Mesendoderm (in vitro differentiated cells): ENCODE results near the gene MYBPC2.
A peak's percentile ranks its signal among the peaks of the same experiment; 100 is the strongest.

ENCODE experiments used
- DNase-seq: peaks from one replicate; pipeline ENCODE4 v3.0.0; 2013
- H2AK5ac ChIP-seq: 2 replicates; pipeline ENCODE4 v1.6.1; 2013; ENCODE audit warnings: low read length, inconsistent platforms
- H2BK120ac ChIP-seq: 2 replicates; pipeline ENCODE4 v1.6.1; 2013; ENCODE audit warnings: low read depth, mild to moderate bottlenecking, low read length, moderate library complexity, mixed read lengths
- H2BK15ac ChIP-seq: replicated peaks from 2 replicates; pipeline ENCODE4 v1.6.1; 2013; ENCODE audit warnings: low read depth, mild to moderate bottlenecking, moderate library complexity
- H2BK5ac ChIP-seq: 2 replicates; pipeline ENCODE4 v1.6.1; 2013; ENCODE audit warnings: low read length, inconsistent platforms
- H3K18ac ChIP-seq: 2 replicates; pipeline ENCODE4 v1.6.1; 2013; ENCODE audit warnings: mild to moderate bottlenecking, low read length, mixed read lengths
- H3K23ac ChIP-seq: one replicate; pipeline ENCODE4 v1.6.1; 2013; ENCODE audit warnings: low read length
- H3K27ac ChIP-seq: 2 replicates; pipeline ENCODE4 v1.5.1; 2013; ENCODE audit warnings: low read depth, mild to moderate bottlenecking, inconsistent platforms, low read length, moderate library complexity
- H3K27me3 ChIP-seq: 2 replicates; pipeline ENCODE4 v1.6.1; 2013; ENCODE audit warnings: low read length, control low read depth, mild to moderate bottlenecking, inconsistent platforms; ENCODE audit not compliant: insufficient read depth, poor library complexity
- H3K36me3 ChIP-seq: 2 replicates; pipeline ENCODE4 v1.6.1; 2013; ENCODE audit warnings: low read length, inconsistent platforms; ENCODE audit not compliant: control insufficient read depth, insufficient read depth
- H3K4ac ChIP-seq: one replicate; pipeline ENCODE4 v1.6.1; 2013; ENCODE audit warnings: low read depth, mild to moderate bottlenecking, low read length, moderate library complexity
- H3K4me1 ChIP-seq: 2 replicates; pipeline ENCODE4 v1.6.1; 2013; ENCODE audit warnings: low read depth, low read length, inconsistent platforms; ENCODE audit not compliant: control insufficient read depth
- H3K4me2 ChIP-seq: 2 replicates; pipeline ENCODE4 v1.6.1; 2013; ENCODE audit warnings: low read length
- H3K4me3 ChIP-seq: 2 replicates; pipeline ENCODE4 v1.5.1; 2013; ENCODE audit warnings: mild to moderate bottlenecking, low read length
- H3K56ac ChIP-seq: one replicate; pipeline ENCODE4 v1.6.1; 2013; ENCODE audit warnings: low read length
- H3K79me1 ChIP-seq: 2 replicates; pipeline ENCODE4 v1.6.1; 2013; ENCODE audit warnings: low read length, inconsistent platforms
- H3K79me2 ChIP-seq: 2 replicates; pipeline ENCODE4 v1.6.1; 2013; ENCODE audit warnings: mild to moderate bottlenecking, low read length; ENCODE audit not compliant: control insufficient read depth, insufficient read depth
- H3K9ac ChIP-seq: 2 replicates; pipeline ENCODE4 v1.6.1; 2013; ENCODE audit warnings: low read length, inconsistent platforms
- H4K5ac ChIP-seq: one replicate; pipeline ENCODE4 v1.6.1; 2013; ENCODE audit warnings: low read length
- H4K8ac ChIP-seq: one replicate; pipeline ENCODE4 v1.6.1; 2013; ENCODE audit warnings: low read depth, mild to moderate bottlenecking, control low read depth, low read length, moderate library complexity
- WGBS: extraction: QIAGEN DNeasy Blood & Tissue Kit; methylation state at CpG from one replicate; pipeline ENCODE4 v1.1.7; 2013; ENCODE audit warnings: low lambda C conversion rate, missing lambda C conversion rate; ENCODE audit not compliant: insufficient coverage; ENCODE audit errors: extremely low coverage; 5-methylcytosine and 5-hydroxymethylcytosine counted together

Gene MYBPC2

DNA sequence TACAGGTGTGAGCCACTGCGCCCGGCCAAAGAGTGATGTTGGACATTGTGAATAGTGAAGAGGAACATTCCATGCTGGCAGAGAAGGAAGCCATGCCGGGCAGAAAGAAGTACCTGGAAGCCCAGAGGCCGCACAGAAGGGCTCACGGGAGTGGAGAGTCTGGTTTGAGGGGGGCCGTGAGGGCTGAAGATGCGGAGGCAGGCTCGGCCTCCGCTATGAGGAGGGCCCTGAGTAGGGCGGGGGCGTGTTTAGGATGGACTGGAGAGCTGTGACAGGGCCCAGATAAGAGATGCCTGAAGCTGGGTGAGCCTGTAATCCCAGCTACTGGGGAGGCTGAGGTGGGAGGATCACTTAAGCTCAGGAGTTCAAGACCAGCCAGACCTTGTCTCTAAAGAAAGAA lies 76.7 kb downstream of the MYBPC2 start:
- Histone ChIP-seq H2BK5ac (no peak overlapping the region), H3K79me2 (no peaks in the 10 kb centered on the region), H3K27ac (no peak overlapping the region), H3K27me3 (no peaks in the 10 kb centered on the region), H3K4me3 (no peak overlapping the region), H2BK15ac (no peak overlapping the region), H4K8ac (no peak overlapping the region), H2BK120ac (no peak overlapping the region), H4K5ac (no peak overlapping the region), H3K4ac (no peak overlapping the region), H3K4me2 (no peak overlapping the region), H3K36me3 (no peaks in the 10 kb centered on the region), H3K18ac (no peak overlapping the region), H3K4me1 (no peaks in the 10 kb centered on the region), H3K56ac (no peak overlapping the region), H3K79me1 (no peaks in the 10 kb centered on the region), H3K9ac (no peak overlapping the region), H2AK5ac (no peak overlapping the region), H3K23ac (no peak overlapping the region)
- no peak for DNase-seq
- no CpG with 5 or more reads among the region's 11 CpGs for WGBS

DNA sequence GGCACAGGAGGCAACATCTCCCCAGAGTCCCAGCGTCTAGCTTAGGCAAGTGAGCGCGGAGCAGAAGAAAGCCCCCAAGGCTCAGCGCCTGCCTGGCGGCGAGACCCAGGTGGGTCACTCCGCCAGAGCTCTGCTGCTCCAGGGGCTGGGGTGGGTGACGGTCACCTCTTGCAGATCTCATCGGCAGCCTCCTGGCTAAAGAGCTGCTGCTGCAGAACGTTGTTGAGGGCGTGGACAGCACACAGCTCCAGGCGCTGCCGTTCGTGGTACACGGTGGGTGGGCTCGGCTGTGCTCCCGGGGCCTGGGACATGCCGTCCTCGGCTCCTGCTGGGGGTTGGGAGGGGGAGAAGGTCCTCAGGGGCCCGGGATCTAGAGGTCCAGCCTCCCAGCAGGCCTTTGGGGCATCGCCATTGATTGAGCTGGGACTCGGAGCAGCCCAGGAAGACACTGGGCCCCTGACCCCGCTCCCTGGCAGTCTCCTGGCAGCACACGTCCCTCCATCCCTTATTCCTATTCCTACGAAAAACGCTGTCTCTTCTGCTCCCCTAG lies 77.5 kb downstream of the MYBPC2 start:
- Histone ChIP-seq H3K4me3 (no peak overlapping the region), H3K18ac (no peak overlapping the region), H3K23ac (no peak overlapping the region), H2BK15ac (no peak overlapping the region), H3K27me3 (no peaks in the 10 kb centered on the region), H3K79me2 (no peaks in the 10 kb centered on the region), H2BK5ac (no peak overlapping the region), H3K4ac (no peak overlapping the region), H4K5ac (no peak overlapping the region), H3K9ac (no peak overlapping the region), H3K36me3 (no peaks in the 10 kb centered on the region), H3K4me2 (peak overlapping the region; percentile 62), H2BK120ac (no peak overlapping the region), H4K8ac (no peak overlapping the region), H3K79me1 (no peaks in the 10 kb centered on the region), H3K56ac (no peak overlapping the region), H3K27ac (no peak overlapping the region), H3K4me1 (no peaks in the 10 kb centered on the region), H2AK5ac (no peak overlapping the region)
- WGBS: no CpG with 5 or more reads among the region's 26 CpGs
- no peak for DNase-seq

DNA sequence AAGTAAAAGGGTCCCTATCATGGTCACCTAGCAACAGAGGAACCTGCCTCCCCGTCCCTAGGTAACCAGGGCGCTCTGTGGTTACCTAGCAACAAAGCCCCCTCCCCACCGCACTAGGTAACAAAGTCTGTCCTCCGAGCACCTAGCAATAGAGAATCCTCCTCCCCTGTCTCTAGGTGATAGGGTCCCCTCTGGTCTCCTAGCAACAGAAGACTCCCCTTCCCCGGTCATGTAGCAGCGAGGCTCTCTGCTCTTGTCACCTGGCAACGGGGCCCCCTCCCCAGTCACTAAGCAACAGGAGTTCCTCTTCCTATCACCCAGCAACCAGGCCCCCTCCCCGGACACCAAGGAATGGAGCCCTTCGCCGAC lies 78.0 kb downstream of the MYBPC2 start:
- Histone ChIP-seq H2AK5ac (no peak overlapping the region), H3K27ac (no peak overlapping the region), H3K79me1 (no peaks in the 10 kb centered on the region), H2BK15ac (no peak overlapping the region), H2BK5ac (no peak overlapping the region), H3K56ac (peak overlapping the region; percentile 74), H3K23ac (no peak overlapping the region), H4K5ac (no peak overlapping the region), H4K8ac (no peak overlapping the region), H3K9ac (peak overlapping the region; percentile 58), H3K18ac (no peak overlapping the region), H3K27me3 (no peaks in the 10 kb centered on the region), H3K36me3 (no peaks in the 10 kb centered on the region), H2BK120ac (no peak overlapping the region), H3K4me1 (no peaks in the 10 kb centered on the region), H3K4ac (no peak overlapping the region), H3K4me2 (peak overlapping the region; percentile 62), H3K4me3 (peak overlapping the region; percentile 44), H3K79me2 (no peaks in the 10 kb centered on the region)
- no CpG with 5 or more reads among the region's 10 CpGs for WGBS
- peak; percentile 92 for DNase-seq

DNA sequence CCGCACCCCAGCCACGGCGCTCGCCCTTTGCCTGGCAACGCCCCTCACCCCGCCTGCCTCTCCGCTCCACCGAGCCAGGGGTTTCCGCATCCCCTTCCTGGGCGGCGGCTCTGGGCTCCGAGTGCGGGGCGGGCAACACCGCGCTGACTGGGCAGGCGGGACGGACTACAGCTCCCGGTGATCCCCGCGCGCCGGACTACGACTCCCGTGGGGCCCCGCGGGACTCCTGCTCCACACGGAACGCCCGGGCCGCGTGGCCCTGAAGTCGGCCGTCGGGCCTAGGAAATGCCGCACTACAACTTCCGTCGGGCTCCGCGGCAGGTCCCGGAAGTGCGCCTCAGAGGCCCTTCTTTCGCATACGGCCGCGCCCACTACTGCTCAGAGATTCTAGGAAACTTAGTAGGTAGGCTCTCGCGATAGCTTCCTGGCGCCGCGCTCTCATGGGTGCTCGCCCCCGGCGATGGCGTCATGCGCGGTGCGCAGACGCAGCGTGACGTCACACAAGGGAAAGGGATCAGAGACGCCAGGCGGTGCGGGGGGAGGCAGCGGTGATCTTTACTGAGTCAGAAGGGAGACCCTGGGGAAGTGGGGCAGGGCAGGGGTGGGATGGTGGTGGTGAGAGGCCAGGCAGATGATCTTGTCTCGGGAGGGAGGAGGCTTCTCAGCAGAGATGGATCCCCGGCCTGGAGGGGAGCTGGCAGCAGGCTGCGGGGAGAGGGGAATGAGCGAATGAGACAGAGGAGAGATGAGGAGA lies 78.6 kb downstream of the MYBPC2 start, which contains the start of gene JOSD2:
Gene JOSD2 (minus strand): TSS at position 123 of the 754 bp plus-strand sequence. CDS start 760 bp downstream, outside the sequence.
- Histone ChIP-seq H3K36me3 (no peaks in the 10 kb centered on the region), H3K27me3 (no peaks in the 10 kb centered on the region), H3K23ac (no peak within 1 kb of the TSS), H4K8ac (no peak within 1 kb of the TSS), H3K4me3 (peak within 1 kb of the TSS; percentile 44), H3K4me1 (no peaks in the 10 kb centered on the region), H3K27ac (no peak within 1 kb of the TSS), H4K5ac (no peak within 1 kb of the TSS), H3K56ac (peak within 1 kb of the TSS; percentile 74), H3K9ac (peak within 1 kb of the TSS; percentile 58), H2AK5ac (no peak within 1 kb of the TSS), H3K18ac (peak within 1 kb of the TSS; percentile 12), H2BK5ac (no peak within 1 kb of the TSS), H3K79me1 (no peaks in the 10 kb centered on the region), H3K4me2 (peak within 1 kb of the TSS; percentile 62), H3K79me2 (no peaks in the 10 kb centered on the region), H2BK120ac (no peak within 1 kb of the TSS), H3K4ac (peak within 1 kb of the TSS; percentile 28), H2BK15ac (no peak within 1 kb of the TSS)
- peak; percentile 100 for DNase-seq
- WGBS: no CpG with 5 or more reads among the region's 69 CpGs

DNA sequence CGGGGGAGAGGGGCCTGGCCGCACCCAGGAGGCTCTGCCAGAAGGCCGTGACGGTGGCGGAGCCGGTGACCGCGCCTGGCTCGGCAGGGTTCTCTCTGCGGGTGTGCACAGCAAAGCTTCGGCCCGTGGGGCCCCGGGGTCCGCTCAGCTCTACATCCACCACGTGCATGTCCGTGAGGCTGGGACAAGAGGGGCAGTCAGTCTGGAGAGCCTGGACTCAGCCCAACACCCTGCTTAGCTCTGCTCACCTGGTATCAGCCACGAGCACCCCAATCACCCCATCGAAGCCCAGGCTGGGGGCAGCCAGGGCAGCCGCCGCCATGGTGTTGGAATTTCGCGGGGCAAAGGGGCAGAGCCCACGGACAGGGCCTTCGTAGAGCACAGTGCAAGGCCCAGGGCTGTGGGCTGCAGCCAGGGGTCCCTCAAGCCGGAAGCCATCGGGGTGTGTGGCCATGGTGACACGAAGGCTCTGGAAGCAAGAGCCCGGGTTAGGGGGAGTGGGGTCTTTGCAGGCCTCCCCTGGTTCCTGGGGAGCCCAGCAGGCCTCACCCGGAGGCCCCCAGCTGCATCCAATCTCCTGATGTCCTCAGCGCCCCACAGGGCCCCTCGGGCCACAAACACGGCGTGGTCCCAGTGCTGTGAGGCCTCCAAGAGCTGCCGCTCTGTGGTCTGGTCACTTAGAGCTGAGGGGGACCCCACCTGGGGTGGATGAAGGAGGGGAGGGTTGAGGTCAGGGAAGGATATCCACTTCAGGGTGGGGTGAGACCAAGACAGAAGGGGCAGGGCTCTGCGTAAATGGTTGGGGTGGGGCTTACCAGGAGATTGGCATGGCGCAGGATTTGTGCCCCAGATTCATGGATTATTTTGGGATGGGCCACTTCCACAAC lies 79.7 kb downstream of the MYBPC2 start:
- Histone ChIP-seq H3K27ac (no peak overlapping the region), H3K4me1 (no peaks in the 10 kb centered on the region)
- no peak for DNase-seq

More for the DNA sequence above, 79.7 kb downstream of the MYBPC2 start:
- no peak overlapping the region for H3K9ac ChIP-seq
- H4K5ac ChIP-seq: no peak overlapping the region
- no peak overlapping the region for H3K23ac ChIP-seq
- H2BK120ac ChIP-seq: no peak overlapping the region
- H3K56ac ChIP-seq: no peak overlapping the region
- no CpG with 5 or more reads among the region's 36 CpGs for WGBS
- no peaks in the 10 kb centered on the region for H3K36me3 ChIP-seq
- H3K79me1 ChIP-seq: no peaks in the 10 kb centered on the region
- no peak overlapping the region for H3K4me2 ChIP-seq
- peak overlapping the region; percentile 10 for H3K4ac ChIP-seq
- no peak overlapping the region for H4K8ac ChIP-seq
- H3K79me2 ChIP-seq: no peaks in the 10 kb centered on the region
- no peak overlapping the region for H3K18ac ChIP-seq
- no peak overlapping the region for H2AK5ac ChIP-seq
- no peak overlapping the region for H3K4me3 ChIP-seq
- no peaks in the 10 kb centered on the region for H3K27me3 ChIP-seq
- H2BK5ac ChIP-seq: no peak overlapping the region
- H2BK15ac ChIP-seq: no peak overlapping the region
